ENCODE results near the gene NTSR2.

Gene NTSR2

DNA sequence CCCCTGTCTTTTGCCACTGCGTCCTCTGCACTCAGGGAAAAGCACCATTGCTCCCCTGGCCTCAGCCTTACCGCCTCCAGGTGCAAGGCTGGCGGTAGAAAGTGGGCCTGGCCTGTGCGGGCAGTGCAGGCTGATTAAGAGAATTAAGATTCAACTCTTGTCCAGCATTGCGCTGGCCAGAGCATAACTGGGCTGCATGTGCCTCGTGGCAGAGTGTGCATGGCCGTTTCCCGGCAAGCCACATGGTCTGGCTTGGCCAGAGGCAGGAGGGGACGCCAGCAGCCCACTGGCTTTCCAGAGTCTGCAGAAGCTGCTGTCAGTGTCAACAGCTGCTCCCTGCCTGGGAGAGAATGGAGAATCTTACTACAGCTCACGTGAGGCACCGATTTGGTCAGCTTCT lies 12.3 kb downstream of the NTSR2 start:
- DNase-seq (ENCODE audit: low read depth), result no peak

DNA sequence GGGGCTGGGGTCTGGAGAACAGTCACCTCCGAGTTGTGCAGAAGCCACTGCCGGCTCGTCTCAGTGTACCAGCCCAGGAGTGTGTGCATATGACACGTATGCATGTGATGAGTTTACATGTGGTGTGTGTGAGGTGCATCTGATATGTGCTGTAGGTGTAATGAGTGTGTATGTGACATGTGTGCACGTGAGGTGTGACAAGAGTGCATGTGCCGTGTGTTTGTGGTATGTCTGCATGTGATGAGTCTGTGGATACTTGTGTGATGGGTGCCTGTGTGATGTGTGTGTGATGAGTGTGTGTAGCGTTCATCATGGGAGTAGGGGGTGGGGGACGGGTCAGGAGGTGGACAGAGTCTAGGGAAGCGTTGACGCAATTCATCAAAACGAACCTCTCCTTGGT lies 12.8 kb downstream of the NTSR2 start:
- no peak for DNase-seq (ENCODE audit: low read depth)

DNA sequence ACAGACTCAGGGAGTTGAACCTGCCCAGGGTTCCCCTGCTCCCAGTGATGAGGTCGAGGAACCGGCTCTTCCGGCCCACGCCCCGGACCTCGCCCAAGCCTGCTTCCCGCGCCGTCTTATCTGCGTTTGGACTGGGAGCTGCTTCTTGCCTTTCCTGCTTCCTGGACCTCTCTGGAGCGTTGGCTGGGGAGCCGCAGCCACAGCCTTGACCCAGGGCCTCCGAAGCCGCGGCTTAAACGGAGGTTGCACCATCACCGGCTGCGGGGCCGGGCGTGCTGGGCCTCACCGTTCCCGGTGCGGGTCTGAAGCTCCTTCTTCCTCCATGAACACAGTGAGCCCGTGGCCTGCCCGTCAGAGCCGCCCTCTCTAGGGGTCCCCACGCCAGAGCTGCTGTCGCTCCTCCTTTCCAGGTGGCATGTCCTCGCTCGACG lies 13.3 kb downstream of the NTSR2 start:
- DNase-seq (ENCODE audit: low read depth), result no peak

DNA sequence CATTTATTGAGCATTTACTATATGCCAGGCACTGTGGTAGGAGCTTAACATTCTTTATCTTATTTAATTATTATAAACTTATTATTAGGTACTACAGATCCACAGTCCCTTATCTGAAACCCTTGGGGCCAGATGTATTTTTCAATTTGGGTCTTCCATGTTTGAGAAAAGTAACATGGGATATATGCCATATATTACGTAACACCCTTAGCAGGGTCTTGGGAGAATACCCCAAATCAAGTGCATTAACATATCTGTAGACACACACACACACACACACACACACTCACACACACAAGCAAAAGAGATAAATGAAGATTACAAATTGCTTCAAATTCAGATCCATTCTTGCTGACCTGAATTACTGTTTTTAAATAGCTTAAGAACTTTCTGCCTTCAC lies 13.7 kb downstream of the NTSR2 start:
- DNase-seq (ENCODE audit: low read depth), result no peak

DNA sequence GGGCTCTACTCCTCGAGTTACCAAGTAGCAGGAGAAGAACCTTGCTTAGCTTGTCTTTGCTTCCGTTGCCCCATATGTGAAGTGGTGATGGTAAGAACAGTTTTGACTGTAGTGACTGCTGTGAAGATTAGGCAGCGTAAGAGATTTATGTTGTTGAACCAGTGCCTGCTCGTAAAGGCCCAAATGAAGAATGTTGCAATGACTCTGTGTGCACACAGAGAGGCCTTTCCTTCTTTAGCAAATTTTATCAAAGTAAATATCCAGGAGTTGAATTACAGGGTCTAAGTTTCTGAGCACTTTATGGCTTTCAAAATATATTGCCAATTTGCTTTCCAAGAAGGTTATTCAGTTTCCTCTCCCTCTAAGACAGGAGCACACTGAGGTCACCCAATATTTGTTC lies 14.5 kb downstream of the NTSR2 start:
- no peak for DNase-seq (ENCODE audit: low read depth)

DNA sequence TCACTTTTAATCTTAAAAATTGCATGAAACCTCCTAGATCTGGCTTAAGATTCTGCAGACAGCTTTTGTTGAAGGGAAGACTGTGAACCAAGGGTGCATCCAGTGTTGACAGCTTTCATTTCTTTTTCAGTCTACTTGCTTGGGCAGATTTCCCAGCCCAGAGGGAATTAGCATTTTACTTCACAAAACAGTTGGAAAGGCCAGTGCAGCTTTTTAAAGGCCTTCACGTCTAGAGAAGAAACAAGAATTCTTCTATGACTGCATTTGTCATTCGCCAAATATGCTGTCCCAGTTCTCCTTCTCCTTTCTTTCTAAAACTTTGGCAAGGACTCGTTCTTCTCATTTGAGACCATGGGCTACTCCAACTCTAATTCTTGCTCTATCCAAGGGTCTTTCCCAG lies 17.4 kb downstream of the NTSR2 start:
- DNase-seq (ENCODE audit: low read depth), result no peak

DNA sequence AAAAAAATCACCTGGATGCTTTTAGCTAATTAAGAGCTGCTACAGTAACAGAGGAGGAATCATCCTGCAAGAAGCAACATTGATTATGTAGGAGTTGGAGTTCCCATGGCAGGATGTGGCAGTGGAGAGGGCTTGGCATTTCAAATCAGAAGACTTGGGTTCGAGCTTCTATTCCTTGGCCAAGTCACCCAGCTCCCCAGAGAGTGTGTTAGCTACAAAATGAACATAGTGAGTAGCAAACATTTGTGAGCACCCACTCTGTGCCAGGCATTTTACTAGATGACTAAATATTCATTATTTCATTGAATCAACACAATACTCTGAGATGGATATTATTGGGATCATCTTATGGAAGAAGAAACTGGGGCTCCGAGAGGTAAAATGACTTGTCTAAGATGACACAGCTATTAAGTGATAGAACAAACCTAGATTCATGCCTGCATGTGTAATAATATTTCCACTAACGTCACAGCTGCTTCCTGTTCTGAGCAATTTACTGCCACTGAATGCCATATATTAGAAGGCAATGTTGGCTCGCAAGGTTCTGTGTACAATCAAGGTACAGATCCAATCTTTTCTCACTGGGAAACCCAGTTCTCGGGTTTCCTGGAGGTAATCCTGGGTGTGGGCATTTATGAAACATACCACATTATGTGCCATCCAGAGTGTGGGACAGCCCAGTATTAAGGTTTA lies 18.0 kb downstream of the NTSR2 start:
- no peak for DNase-seq (ENCODE audit: low read depth)

DNA sequence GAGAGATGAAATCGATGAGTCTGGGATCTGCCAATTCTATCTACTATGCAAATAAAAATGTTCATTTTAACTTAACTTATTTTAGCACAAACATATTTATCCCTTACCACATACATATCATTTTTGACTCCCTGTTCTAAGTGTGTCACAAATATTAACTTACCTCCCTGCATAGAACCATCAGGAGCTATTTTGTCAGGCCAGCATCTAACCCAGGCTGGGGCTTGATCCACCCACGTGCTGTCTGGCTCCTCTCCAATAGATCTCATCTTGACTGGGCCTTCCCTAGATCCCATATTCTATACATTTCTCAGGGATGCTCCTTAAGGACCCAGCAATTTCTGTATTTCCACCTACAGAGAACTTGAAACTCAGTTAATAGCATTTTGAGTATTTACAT lies 20.9 kb downstream of the NTSR2 start:
- no peak for DNase-seq (ENCODE audit: low read depth)

DNA sequence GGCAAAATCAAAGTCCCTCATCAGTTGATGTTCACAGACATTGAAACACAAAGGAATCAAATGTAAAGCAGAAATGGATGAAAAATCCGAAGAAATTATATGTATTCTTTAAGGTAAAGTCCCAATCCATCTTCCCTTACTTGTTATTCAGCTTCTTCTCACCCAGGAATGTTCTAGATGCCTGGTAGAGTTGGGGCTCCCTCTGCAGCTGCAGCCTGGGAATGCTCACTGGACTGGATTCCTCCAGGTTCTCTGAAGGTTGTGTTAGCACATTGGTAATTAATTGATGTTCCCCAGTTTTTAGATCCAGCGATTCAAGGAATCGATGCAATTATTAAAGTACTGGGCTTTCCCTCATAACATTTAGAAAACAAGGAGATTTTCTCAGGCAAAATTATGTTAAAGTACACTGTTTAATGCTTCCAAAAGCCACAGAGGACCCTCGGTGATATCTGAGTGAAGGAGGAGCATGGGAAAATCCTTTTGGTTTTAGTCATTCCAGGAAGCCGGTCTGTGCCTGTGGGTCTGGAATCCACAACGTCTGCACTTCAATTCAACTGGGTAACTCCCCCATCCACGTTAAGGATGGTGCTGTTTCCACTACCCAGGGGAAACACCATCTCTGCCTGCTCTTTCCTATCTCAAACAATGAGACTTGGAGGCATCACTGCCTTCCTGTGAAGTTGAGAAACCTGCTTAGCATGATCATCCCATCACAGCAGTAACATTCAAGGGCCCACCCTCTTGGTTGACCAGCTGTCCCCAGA lies 22.0 kb downstream of the NTSR2 start:
- no peak for DNase-seq (ENCODE audit: low read depth)

DNA sequence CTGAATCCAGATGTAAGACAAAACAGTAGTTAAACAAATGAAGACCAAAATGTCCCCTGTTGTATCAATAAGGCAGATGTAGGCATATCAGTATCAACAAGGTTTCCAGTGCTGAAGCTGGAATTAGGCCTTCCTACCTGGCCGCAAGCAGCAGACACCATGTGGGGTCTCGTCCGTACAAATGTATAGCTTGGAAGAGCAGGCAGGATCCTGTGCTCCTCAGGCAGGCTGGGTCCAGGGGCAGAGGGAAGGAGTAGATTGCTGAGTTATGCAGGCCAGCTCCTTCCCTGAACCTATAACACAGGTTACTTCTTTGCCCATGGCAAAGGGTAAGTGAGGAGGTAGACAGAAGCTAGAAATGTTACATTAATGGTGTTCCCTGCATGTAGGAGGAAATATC lies 23.5 kb downstream of the NTSR2 start:
- DNase-seq (ENCODE audit: low read depth), result no peak

DNA sequence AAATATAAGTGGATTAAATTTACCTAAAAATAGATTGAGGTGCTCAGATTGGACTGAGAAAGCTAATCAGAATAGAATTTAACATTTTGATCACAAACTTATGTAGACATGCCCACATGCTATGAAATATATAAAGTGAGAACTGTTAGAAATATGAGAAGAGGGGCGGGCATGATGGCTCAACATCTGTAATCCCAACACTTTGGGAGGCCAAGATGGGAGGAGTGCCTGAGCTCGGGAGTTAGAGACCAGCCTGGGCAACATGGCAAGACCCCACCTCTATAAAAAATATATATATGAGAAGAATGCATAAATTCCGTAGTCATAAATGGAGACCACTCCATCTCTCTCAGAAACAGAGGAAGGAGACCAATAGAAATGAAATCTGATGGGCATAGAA lies 25.7 kb downstream of the NTSR2 start:
- DNase-seq (ENCODE audit: low read depth), result no peak

DNA sequence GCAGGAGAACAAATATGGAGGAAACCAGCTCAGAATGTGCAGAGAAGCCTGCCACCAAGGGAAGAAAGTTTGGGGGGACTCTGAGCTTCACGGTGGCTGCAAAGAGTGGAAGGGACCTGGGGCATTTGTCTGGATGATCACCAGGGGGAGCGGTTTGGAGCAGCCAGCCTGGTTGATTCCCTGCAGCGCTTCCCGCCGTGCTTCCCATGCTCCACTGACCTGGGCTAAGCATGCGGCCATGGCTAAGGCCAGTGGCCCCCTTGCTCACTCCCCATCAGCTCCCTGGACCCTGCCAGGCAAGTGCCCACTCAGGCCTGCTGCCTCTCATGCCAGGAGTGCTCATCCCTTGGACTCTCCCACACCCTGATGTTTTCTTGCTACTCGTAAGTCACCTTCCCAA lies 27.0 kb downstream of the NTSR2 start:
- no peak for DNase-seq (ENCODE audit: low read depth)

DNA sequence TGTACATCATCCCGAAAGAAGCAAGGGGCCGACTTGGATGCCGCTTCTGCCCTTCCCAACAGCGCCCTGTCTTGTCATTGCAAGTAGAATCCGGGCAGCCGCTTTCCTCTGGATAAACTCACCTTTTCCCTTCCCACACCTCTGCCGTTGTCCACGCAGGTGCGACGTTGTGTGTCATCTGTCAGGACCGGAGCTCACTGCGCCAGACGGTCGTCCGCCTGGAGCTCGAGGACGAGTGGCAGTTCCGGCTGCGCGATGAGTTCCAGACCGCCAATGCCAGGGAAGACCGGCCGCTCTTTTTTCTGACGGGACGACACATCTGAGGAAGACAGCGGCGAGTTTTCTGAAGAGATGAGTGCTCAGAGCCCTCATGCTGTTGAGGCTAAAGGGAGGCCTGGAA lies 29.9 kb downstream of the NTSR2 start:
- no peak for DNase-seq (ENCODE audit: low read depth)

DNA sequence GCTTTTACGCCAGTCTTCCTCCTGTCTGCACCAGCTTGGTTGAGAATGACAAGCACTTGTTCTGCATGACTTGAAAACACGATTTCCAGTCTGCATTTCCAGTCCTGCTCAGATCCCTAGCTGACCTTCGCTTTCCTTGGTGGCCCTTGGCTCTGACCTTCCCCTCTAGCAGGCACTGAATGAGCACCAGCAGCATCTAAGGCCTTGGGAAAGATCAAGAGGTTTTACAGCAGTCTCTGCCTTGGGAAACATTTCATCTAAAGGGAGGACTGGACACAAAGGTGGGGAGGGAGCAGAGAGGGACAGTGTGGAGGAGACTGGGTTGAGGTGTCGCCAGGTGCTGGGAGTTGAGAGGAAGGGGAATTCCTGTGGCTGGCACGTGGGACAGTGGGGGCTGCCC lies 30.5 kb downstream of the NTSR2 start:
- DNase-seq (ENCODE audit: low read depth), result no peak

DNA sequence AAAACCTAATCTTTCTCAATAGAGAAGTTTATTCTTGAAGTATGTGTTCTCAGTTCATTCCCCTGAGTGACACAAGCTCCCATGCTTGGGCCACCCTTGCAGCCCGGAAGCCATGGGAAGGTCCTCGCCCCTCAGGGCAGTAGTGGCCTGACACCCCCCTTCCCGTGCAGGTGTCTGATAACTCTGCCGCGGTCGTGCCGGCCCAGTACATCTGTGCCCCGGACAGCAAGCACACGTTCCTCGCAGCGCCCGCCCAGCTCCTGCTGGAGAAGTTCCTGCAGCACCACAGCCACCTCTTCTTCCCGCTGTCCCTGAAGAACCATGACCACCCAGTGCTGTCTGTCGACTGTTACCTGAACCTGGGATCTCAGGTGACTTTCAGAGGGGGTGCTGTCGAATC lies 32.4 kb downstream of the NTSR2 start:
- no peak for DNase-seq (ENCODE audit: low read depth)

DNA sequence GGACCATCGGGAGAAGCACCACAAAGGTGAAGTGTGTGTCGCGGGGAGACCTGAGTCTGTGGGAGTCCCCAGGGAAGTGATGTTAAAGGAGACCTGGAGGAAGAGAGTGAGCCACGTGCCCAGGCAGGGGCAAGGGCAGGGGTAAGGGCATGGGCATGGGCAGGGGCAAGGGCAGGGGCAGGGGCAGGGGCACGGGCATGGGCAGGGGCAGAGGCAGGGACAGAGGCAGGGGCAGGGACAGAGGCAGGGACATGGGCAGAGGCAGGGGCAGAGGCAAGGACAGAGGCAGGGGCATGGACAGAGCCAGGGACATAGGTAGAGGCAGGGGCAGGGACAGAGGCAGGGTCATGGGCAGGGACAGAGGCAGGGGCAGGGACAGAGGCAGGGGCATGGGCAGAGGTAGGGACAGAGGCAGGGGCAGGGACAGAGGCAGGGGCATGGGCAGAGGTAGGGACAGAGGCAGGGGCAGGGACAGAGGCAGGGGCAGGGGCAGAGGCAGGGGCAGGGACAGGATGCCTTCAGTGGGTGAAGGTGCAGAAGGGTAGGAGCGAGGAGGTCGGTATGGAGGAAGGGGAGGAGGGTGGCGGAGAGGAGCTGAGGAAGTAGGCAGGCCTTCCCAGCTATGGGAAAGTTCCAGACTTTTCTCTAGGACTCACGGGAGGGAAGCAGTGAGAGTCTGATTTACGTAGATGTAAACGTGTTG lies 33.3 kb downstream of the NTSR2 start:
- no peak for DNase-seq (ENCODE audit: low read depth)

DNA sequence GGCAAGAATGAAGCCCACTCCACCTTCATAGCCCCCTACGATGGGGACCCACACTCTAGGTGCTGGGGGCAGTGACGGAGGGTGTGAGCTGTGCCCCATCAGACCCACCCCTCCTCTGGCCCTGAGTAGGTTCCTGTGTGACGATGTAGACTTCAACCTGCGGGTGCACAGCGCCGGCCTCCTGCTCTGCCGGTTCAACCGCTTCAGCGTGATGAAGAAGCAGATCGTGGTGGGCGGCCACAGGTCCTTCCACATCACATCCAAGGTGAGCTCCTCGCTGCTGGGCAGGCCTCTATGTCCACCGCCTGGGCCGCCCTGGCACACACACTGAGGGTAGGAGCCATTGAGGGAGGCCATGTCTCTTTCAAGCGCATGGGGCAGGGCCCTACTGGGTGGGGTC lies 34.9 kb downstream of the NTSR2 start:
- DNase-seq (ENCODE audit: low read depth), result no peak

DNA sequence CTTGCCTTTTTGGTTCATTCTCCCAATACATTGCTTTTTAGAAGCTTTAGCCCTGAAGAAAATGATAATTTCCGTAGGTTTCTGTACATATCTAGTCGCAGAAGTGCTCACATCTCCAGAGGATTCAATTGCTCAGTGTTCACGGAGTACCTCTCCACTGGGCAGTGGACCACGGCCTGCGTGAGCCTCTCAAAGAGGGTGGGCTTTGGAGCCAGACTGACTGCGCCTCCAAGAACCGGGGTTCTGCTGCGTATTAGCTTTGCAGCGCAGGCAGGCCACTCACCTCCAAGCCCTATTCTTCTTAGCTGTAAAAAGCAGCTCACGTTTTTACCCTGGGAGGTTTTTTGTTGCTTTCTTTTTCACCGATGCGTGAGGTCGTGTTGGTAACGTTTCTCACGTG lies 35.4 kb downstream of the NTSR2 start:
- no peak for DNase-seq (ENCODE audit: low read depth)

DNA sequence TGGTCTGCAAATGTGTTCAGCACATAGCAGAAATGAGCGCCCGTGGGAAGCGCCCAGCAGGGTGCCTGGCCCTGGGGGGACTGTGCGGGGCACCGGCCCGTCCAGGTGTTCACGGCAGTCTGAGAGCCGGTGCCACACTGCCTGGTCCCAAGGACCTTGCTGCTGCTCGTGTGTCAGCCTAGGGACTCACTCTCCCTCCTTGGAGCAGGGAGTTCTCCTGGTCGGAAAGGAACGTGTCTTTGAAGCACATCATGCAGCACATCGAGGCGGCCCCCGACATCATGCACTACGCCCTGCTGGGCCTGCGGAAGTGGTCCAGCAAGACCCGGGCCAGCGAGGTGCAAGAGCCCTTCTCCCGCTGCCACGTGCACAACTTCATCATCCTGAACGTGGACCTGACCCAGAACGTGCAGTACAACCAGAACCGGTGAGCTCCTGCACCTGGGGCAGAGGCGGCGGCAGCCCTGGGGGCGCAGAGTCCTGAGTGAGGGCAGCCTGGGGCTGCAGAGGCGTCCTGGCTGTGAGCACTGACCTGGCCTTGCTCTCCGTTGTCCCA lies 36.0 kb downstream of the NTSR2 start:
- no peak for DNase-seq (ENCODE audit: low read depth)

DNA sequence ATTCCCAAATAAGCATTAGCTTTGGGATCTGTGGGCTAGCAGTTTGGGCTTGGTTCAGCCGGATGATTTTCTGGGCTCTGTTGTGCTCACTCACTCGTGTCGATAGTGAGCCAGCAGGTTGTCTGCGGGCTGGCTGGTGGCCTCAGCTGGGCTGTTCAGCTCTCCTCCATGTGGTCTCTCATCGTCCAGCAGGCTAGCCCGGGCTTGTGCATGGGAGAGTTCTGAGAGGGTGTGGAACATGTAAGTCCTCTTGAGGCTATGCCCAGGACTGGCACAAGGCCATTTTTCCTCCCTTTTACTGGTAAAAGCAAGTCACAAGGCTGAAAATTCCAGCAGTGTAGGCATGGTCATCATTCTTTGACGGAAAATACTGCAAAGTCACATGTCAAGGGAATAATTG lies 38.5 kb downstream of the NTSR2 start:
- DNase-seq (ENCODE audit: low read depth), result no peak

DNA sequence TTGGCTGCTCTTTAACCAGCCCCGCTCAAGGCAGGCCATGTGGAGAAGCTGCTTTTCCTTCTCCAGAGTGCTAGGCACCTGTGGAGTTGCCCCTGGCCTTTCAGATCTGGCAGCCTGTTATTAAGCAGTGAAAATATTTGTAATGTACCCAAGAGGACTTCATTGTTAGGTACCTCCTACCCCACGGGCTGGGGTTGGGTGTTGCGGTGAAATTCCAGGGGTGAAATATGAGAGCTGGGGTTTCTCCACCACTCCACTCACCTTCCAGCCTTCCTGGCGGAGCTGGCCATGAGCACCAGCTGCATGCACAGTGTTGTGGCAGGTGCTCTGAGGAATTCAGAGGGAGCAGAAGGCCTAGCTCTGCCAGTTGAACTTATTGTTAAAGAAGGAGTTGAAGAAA lies 39.1 kb downstream of the NTSR2 start:
- no peak for DNase-seq (ENCODE audit: low read depth)

DNA sequence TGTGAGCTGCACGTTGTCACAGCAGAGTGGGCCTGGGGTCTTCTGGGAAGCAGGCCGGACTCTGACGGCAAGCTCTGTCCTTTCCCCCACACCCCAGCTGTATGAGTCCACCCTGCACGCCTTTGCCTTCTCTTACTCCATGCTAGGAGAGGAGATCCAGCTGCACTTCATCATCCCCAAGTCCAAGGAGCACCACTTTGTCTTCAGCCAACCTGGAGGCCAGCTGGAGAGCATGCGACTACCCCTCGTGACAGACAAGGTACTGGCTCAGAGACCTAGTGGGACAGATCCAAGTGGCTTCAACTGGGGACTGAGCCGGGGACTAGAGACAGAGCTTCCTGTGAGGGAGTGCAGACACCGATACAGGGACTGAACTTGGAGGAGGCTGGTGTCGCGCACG lies 40.1 kb downstream of the NTSR2 start:
- no peak for DNase-seq (ENCODE audit: low read depth)

DNA sequence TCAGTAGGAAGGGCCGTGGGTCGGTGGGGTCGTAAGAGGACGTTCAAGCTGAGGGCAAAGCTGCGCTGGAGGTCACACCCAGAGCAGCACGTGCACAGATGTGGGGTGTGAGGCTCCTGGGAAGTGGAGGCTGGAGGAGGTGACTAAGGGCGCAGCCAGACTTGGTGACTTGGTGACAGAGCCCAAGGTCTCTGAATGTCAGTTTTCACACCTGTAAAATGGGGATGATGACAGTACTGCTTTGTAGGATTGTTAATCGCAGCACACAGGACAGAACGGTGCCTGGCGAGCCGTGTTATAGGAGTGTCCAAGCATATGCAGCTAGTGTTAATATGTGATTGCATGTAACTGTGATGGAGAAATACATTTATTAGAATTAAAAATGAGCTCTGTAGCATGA lies 40.8 kb downstream of the NTSR2 start:
- no peak for DNase-seq (ENCODE audit: low read depth)

Measured in activated T-cell treated with anti-CD3 and anti-CD28 coated beads for 1 hour (primary cell).